ENCODE data around the gene PLXND1.

- TF ChIP-seq, protein P1, sequence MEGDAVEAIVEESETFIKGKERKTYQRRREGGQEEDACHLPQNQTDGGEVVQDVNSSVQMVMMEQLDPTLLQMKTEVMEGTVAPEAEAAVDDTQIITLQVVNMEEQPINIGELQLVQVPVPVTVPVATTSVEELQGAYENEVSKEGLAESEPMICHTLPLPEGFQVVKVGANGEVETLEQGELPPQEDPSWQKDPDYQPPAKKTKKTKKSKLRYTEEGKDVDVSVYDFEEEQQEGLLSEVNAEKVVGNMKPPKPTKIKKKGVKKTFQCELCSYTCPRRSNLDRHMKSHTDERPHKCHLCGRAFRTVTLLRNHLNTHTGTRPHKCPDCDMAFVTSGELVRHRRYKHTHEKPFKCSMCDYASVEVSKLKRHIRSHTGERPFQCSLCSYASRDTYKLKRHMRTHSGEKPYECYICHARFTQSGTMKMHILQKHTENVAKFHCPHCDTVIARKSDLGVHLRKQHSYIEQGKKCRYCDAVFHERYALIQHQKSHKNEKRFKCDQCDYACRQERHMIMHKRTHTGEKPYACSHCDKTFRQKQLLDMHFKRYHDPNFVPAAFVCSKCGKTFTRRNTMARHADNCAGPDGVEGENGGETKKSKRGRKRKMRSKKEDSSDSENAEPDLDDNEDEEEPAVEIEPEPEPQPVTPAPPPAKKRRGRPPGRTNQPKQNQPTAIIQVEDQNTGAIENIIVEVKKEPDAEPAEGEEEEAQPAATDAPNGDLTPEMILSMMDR (IDR thresholded peaks at IDR 0.05) = no peak
- TF ChIP-seq EZH2 (IDR thresholded peaks at IDR 0.05; ENCODE audit: borderline replicate concordance, insufficient read depth, low read depth, low read length, poor library complexity, severe bottlenecking) = no peak
These were observed 99.2 kb downstream of the PLXND1 start for GRCh38 chr3:129507181-129507831.
